Loucy (cell line): Measurements from ENCODE around the gene RHBDF2.

Experiments used
- H2AFZ ChIP-seq: fragments of 200-600 bp; sonication (generic); 2 replicates; pipeline ENCODE4 v1.6.0; 2016; ENCODE audit warnings: antibody characterized with exemption, mild to moderate bottlenecking, low read length, moderate library complexity
- H3F3A ChIP-seq: fragments of 200-600 bp; 2 replicates; pipeline ENCODE4 v1.6.0; 2016; ENCODE audit warnings: antibody characterized with exemption, low read depth, mild to moderate bottlenecking
- H3K27me3 ChIP-seq: fragments of 200-600 bp; sonication (generic); 2 replicates; pipeline ENCODE4 v1.6.1; 2014; ENCODE audit warnings: low read length, mild to moderate bottlenecking; ENCODE audit not compliant: insufficient read depth, poor library complexity, severe bottlenecking
- H3K36me3 ChIP-seq: fragments of 200-600 bp; sonication (generic); 2 replicates; pipeline ENCODE4 v1.6.1; 2016; ENCODE audit warnings: low read length; ENCODE audit not compliant: insufficient read depth
- H3K4me1 ChIP-seq: fragments of 200-600 bp; sonication (generic); 2 replicates; pipeline ENCODE4 v1.5.1; 2014; ENCODE audit warnings: low read length, mild to moderate bottlenecking; ENCODE audit not compliant: insufficient read depth, poor library complexity, severe bottlenecking
- H3K4me2 ChIP-seq: fragments of 200-600 bp; sonication (generic); 2 replicates; pipeline ENCODE4 v1.6.0; 2014; ENCODE audit warnings: antibody characterized with exemption, low read length, low read depth, mild to moderate bottlenecking; ENCODE audit not compliant: poor library complexity, severe bottlenecking
- H3K4me3 ChIP-seq: fragments of 200-600 bp; sonication (generic); 2 replicates; pipeline ENCODE4 v1.5.1; 2014; ENCODE audit warnings: low read length, mild to moderate bottlenecking, mixed read lengths; ENCODE audit not compliant: poor library complexity, severe bottlenecking
- H3K79me2 ChIP-seq: fragments of 200-600 bp; sonication (generic); 2 replicates; pipeline ENCODE4 v1.6.1; 2014; ENCODE audit warnings: low read length; ENCODE audit not compliant: insufficient read depth
- H3K9ac ChIP-seq: fragments of 200-600 bp; sonication (generic); 2 replicates; pipeline ENCODE4 v1.6.0; 2014; ENCODE audit warnings: mild to moderate bottlenecking, low read depth, low read length, moderate library complexity; ENCODE audit not compliant: poor library complexity, severe bottlenecking
- H3K9me2 ChIP-seq: fragments of 200-600 bp; sonication (generic); replicated peaks from 2 replicates; pipeline ENCODE4 v1.6.1; 2016; ENCODE audit warnings: low read depth, low read length, mixed read lengths
- H3K9me3 ChIP-seq: fragments of 200-600 bp; sonication (generic); 2 replicates; pipeline ENCODE4 v1.6.1; 2014; ENCODE audit warnings: mild to moderate bottlenecking, antibody characterized with exemption, low read length, low read depth; ENCODE audit not compliant: insufficient read depth
- H4K20me1 ChIP-seq: fragments of 200-600 bp; sonication (generic); 2 replicates; pipeline ENCODE4 v1.6.0; 2014; ENCODE audit warnings: antibody characterized with exemption, low read length, mild to moderate bottlenecking; ENCODE audit not compliant: insufficient read depth, poor library complexity, severe bottlenecking
- EZH2phosphoT487 ChIP-seq: fragments of 200-600 bp; IDR thresholded peaks from 2 replicates; pipeline ENCODE4 v1.6.1; 2018; ENCODE audit warnings: antibody characterized with exemption, mild to moderate bottlenecking, moderate library complexity, borderline replicate concordance
- TF ChIP-seq, protein P1 (sequence below): fragments of 200-600 bp; sonication (generic); conservative IDR thresholded peaks from 2 replicates; pipeline ENCODE4 v1.5.1; 2014; ENCODE audit warnings: mild to moderate bottlenecking, antibody characterized with exemption, low read length

Gene RHBDF2

GRCh38 chr17:76541739-76542454 lies 40.7 kb upstream of the RHBDF2 start:
- Histone ChIP-seq H3K9me2 (no peaks in the 10 kb centered on the region), H2AFZ (no peak overlapping the region), H3K79me2 (no peaks in the 10 kb centered on the region; the same call in 1 of the 2 replicates), H3K9ac (no peak overlapping the region), H3K4me3 (no peak overlapping the region), H3K36me3 (no peaks in the 10 kb centered on the region), H4K20me1 (no peaks in the 10 kb centered on the region), H3K9me3 (no peaks in the 10 kb centered on the region), H3K4me1 (peaks cover 55% of the 10 kb centered on the region), H3F3A (no peaks in the 10 kb centered on the region; the same call in 1 of the 2 replicates), H3K4me2 (no peak overlapping the region), H3K27me3 (no peaks in the 10 kb centered on the region)
- TF ChIP-seq EZH2phosphoT487: no peak
- TF ChIP-seq, protein P1, sequence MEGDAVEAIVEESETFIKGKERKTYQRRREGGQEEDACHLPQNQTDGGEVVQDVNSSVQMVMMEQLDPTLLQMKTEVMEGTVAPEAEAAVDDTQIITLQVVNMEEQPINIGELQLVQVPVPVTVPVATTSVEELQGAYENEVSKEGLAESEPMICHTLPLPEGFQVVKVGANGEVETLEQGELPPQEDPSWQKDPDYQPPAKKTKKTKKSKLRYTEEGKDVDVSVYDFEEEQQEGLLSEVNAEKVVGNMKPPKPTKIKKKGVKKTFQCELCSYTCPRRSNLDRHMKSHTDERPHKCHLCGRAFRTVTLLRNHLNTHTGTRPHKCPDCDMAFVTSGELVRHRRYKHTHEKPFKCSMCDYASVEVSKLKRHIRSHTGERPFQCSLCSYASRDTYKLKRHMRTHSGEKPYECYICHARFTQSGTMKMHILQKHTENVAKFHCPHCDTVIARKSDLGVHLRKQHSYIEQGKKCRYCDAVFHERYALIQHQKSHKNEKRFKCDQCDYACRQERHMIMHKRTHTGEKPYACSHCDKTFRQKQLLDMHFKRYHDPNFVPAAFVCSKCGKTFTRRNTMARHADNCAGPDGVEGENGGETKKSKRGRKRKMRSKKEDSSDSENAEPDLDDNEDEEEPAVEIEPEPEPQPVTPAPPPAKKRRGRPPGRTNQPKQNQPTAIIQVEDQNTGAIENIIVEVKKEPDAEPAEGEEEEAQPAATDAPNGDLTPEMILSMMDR: no peak

DNA sequence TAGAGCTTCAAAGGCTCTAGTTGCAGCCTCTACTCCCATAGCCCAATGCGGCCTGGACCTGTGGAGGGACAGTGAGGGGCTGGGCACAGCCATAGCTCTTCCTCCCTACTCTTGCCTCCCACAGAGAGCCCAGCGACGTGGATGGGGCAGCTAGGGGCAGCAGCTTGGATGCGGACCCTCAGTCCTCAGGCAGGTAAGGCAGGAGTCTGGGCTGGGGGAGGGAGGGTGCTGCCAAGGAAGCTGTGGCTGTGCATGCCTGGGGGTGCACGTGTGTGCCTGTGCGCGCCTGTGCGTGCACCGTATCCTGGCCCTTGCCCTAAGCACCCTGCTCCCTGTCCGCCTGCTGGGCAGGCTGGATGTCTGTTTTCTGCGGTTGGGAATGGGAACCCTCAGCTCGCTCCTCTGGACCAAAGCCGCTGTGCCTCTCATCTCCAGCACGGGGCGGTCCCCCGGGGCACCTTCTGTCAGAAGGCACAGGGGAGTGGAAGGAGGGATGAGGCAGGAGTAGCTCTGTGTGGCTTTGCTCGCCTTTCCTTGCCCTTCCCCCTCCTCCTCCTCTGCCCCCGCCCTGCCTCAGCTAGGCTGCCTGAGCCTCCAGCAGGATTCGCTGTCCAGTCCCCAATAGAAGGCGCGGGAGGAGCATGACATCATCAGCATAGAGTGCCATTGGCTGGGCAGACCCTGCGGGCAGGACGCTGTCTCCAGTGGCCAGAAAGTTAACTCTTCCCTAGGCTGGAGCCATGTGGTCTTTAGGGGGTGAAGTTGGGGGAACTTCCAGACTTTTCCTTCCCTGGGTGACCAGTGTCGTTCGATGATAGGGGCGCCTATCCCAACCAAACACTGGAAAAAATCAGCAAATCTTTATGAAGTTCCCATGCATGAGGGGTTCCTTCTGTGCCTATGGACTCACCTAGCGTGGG lies 39.4 kb upstream of the RHBDF2 start:
- Histone ChIP-seq H3K9me2 (no peaks in the 10 kb centered on the region), H3K79me2 (no peaks in the 10 kb centered on the region; the same call in 1 of the 2 replicates), H3F3A (no peaks in the 10 kb centered on the region), H3K4me1 (peaks cover 42% of the 10 kb centered on the region), H3K4me3 (peak overlapping the region; percentile 45), H3K4me2 (peak overlapping the region; percentile 42), H3K9ac (peak overlapping the region; percentile 60), H3K36me3 (no peaks in the 10 kb centered on the region), H4K20me1 (no peaks in the 10 kb centered on the region), H2AFZ (no peak overlapping the region), H3K27me3 (no peaks in the 10 kb centered on the region), H3K9me3 (no peaks in the 10 kb centered on the region)
- TF ChIP-seq EZH2phosphoT487: no peak
- TF ChIP-seq, protein P1: no peak

- H2AFZ ChIP-seq: no peak within 1 kb of the TSS
- peak within 1 kb of the TSS; percentile 42 for H3K4me2 ChIP-seq
- H3K9me3 ChIP-seq: no peaks in the 10 kb centered on the region
- no peaks in the 10 kb centered on the region for H3K36me3 ChIP-seq
- H3K9ac ChIP-seq: peak within 1 kb of the TSS; percentile 60
- H3F3A ChIP-seq: no peaks in the 10 kb centered on the region
- no peaks in the 10 kb centered on the region for H3K9me2 ChIP-seq
- H3K79me2 ChIP-seq: no peaks in the 10 kb centered on the region; the same call in 1 of the 2 replicates
- no peaks in the 10 kb centered on the region for H3K27me3 ChIP-seq
- no peaks in the 10 kb centered on the region for H4K20me1 ChIP-seq
- H3K4me1 ChIP-seq: peaks cover 43% of the 10 kb centered on the region
- TF ChIP-seq, protein P1: no peak; the same call in 1 of the 2 replicates
- no peak for TF ChIP-seq EZH2phosphoT487
- H3K4me3 ChIP-seq: peak within 1 kb of the TSS; percentile 45
Observed at GRCh38 chr17:76539631-76540271, 38.5 kb upstream of the RHBDF2 start, which contains the start of gene PRCD. PRCD (plus strand) TSS chr17:76540044; CDS start chr17:76540142, 98 bp downstream.
